Activated CD4-positive, alpha-beta memory T cell treated with anti-CD3 and anti-CD28 coated beads for 36 hours (primary cell): ENCODE measurements around the gene CUL2. TPM values are rescaled to one million over a fixed set of nuclear protein-coding genes. Genes with fewer than 3 reads are reported as not detected.
A peak's percentile ranks its signal among the peaks of the same experiment; 100 is the strongest.
"Not testable (repeated sequence)": the region's sequence is repeated elsewhere in the genome, so short reads cannot be mapped to it uniquely, and the experiment has no call there.

Experiments
- CTCF ChIA-PET: fragments of 350-600 bp; sonication (Branson Sonifier 250); formaldehyde crosslinking; loops from one replicate; lab custom pipeline; 2021; ENCODE audit warnings: antibody characterized with exemption, inconsistent platforms; lab: Charles Lee
- POLR2A ChIA-PET: fragments of 350-600 bp; sonication (Branson Sonifier 250); formaldehyde crosslinking; loops from one replicate; lab custom pipeline; 2021; ENCODE audit warnings: antibody characterized with exemption; lab: Charles Lee
- DNase-seq: peaks from one replicate; pipeline ENCODE4 v3.0.0-alpha.2; 2020
- H3K27ac Mint-ChIP-seq: one replicate; pipeline ENCODE4 v1.8.0; 2021; ENCODE audit warnings: mixed read lengths
- H3K27me3 Mint-ChIP-seq: one replicate; pipeline ENCODE4 v1.8.0; 2021; ENCODE audit warnings: mixed read lengths
- H3K36me3 Mint-ChIP-seq: one replicate; pipeline ENCODE4 v1.8.0; 2021; ENCODE audit warnings: mixed read lengths
- H3K4me1 Mint-ChIP-seq: one replicate; pipeline ENCODE4 v1.8.0; 2021; ENCODE audit warnings: low read depth, mixed read lengths
- H3K4me3 Mint-ChIP-seq: one replicate; pipeline ENCODE4 v1.8.0; 2021; ENCODE audit warnings: mild to moderate bottlenecking, mixed read lengths
- H3K9me3 Mint-ChIP-seq: one replicate; pipeline ENCODE4 v1.8.0; 2021; ENCODE audit warnings: mixed read lengths
- intact Hi-C: fragments of 100-400 bp; cut with micrococcal nuclease; formaldehyde crosslinking; loops from one replicate; pipeline ENCODE4 v1.15.1; 2023
- total RNA-seq, 2 experiments: library from RNA; stranded (reverse); gene quantifications; one replicate each; pipeline ENCODE4 v1.2.3, GENCODE V29; 2021

CUL2 gene
- total RNA-seq, 2 experiments from 2014 or later: 39.7 to 43.3 TPM

DNA sequence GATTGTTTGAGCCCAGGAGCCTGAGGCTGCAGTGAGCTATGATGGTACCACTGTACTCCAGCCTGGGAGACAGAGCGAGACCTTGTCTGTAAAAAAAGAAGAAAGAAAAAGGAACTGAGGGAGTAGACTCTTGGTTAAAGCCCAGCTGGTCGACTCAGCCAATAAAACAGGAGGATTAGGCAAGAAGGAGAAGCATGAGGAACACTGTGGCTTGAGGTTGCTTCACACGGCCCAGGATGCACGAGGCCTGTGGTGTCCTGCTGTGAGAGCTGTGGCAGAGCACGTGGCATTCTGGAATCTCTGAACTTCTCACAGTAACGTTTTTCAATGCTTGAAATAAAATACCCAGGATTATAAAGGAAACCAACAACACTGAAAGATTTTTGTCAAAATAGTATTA lies 93.3 kb downstream of the CUL2 start:
- POLR2A ChIA-PET: no interaction called here
- no peaks in the 10 kb centered on the region for H3K9me3 Mint-ChIP-seq
- H3K4me3 Mint-ChIP-seq: no peak overlapping the region

DNA sequence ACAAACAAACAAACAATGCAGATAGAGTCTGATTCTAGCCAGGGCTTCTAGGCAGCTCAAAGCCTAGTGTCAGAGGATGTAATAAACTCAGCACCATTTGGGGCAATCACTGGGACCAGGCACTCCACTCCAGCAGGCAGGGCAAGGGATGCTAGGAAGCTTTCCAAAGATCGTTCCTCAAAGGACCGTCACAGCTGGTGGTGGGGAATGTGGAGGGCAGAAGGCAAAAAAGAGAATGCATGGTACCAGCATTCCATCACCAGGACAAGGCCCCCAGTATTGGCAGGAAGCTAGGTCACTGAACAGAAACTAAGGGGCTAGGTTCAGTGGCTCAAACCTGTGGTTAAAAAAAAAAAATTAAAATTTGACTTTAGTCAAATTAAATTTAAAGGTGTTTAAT lies 94.2 kb downstream of the CUL2 start:
- H3K27me3 Mint-ChIP-seq: no peaks in the 10 kb centered on the region
- POLR2A ChIA-PET: no interaction called here
- DNase-seq: no peak
- no peak overlapping the region for H3K27ac Mint-ChIP-seq
- H3K4me1 Mint-ChIP-seq: peaks cover 11% of the 10 kb centered on the region
- intact Hi-C loops: loop anchor here (2.0 to 10.0 kb wide), 6 partner anchors 33 to 649 kb away; partner anchors contain the start of genes CREM, CUL2 and FZD8
- no peaks in the 10 kb centered on the region for H3K9me3 Mint-ChIP-seq
- H3K36me3 Mint-ChIP-seq: no peaks in the 10 kb centered on the region
- CTCF ChIA-PET: interaction anchor here (1.6 to 3.2 kb wide), 6 partner anchors 30 to 545 kb away, joined by 3 to 19 read pairs (median 14); partner anchors contain the start of gene CREM
- H3K4me3 Mint-ChIP-seq: no peak overlapping the region

More for the DNA sequence above, 93.3 kb downstream of the CUL2 start:
- Mint-ChIP-seq H3K4me1 (peaks cover 11% of the 10 kb centered on the region), H3K27ac (no peak overlapping the region), H3K27me3 (no peaks in the 10 kb centered on the region), H3K36me3 (no peaks in the 10 kb centered on the region)
- no peak for DNase-seq
- intact Hi-C loops: loop anchor here (10.0 kb wide), 3 partner anchors 332 to 648 kb away; partner anchors contain the start of gene FZD8
- CTCF ChIA-PET: interaction anchor here (2.8 kb wide), 1 partner anchor 199 kb away, joined by 17 read pairs; no protein-coding TSS in a partner anchor

DNA sequence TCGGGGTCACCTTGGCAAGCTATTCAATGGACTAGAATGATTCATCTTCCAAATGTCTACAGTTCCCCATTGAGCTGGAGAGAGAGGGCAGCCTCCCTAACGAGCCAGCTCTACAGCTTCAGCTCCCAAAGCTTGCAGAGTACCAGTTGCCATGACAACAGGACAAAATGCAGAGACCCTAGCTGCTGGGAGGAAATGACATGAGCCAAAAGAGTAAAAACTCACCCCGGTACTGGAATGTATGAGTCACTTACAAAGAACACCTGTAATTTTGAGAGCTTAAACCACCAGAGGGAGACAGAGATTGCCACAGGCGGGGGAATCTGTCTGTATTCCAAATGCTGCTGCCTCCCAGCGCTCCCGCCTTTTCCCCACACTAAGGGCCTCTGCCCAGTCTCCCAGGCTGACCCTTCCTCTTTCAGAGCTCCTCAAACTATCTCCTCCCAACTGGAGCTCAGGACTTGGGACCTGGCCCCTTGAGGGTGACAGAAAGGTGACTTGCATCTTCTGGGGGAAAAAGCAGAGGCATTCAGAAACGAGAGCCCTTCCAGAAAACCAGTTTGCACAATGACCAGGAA lies 95.5 kb downstream of the CUL2 start:
- Mint-ChIP-seq H3K36me3 (no peaks in the 10 kb centered on the region), H3K4me1 (peaks cover 11% of the 10 kb centered on the region), H3K9me3 (no peaks in the 10 kb centered on the region), H3K27ac (no peak overlapping the region), H3K27me3 (no peaks in the 10 kb centered on the region), H3K4me3 (no peak overlapping the region)
- DNase-seq: peak; percentile 69
- intact Hi-C loops: loop anchor here (1.0 to 10.0 kb wide), 8 partner anchors 34 to 650 kb away; partner anchors contain the start of genes CREM, CUL2 and FZD8
- ChIA-PET POLR2A (interaction anchor here (1.4 kb wide), 1 partner anchor 201 kb away, joined by 3 read pairs; no protein-coding TSS in a partner anchor), CTCF (interaction anchor here (0.5 to 3.2 kb wide), 33 partner anchors 9 to 547 kb away, joined by 3 to 19 read pairs (median 4); partner anchors contain the start of genes CREM and CUL2)

DNA sequence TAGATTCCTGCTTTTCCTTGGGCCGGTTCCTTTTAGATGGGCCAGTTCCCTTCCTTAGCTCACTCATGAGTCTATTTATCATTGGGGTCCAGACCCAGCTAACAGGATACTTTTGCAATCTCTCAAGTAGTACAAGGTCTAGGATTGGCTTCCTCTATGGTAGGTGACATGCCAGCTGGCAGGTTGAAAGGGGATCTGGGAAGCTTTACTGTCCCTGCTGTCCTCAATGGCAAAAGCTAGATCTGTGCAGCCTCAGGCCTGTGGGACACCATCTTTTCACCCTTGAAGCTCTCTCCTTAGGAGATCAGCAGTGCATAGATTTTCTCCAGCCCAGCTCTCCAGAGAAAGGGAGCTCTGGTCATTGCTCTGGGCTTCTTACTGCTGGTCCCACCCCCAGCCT lies 96.4 kb downstream of the CUL2 start:
- Mint-ChIP-seq H3K9me3 (no peaks in the 10 kb centered on the region), H3K36me3 (no peaks in the 10 kb centered on the region), H3K4me1 (peaks cover 11% of the 10 kb centered on the region), H3K27me3 (no peaks in the 10 kb centered on the region), H3K27ac (no peak overlapping the region), H3K4me3 (no peak overlapping the region)
- CTCF ChIA-PET: interaction anchor here (0.5 to 3.2 kb wide), 17 partner anchors 9 to 327 kb away, joined by 3 to 19 read pairs (median 6); partner anchors contain the start of gene CUL2
- POLR2A ChIA-PET: interaction anchor here (1.4 kb wide), 1 partner anchor 201 kb away, joined by 3 read pairs; no protein-coding TSS in a partner anchor
- intact Hi-C loops: loop anchor here (1.0 to 10.0 kb wide), 8 partner anchors 35 to 651 kb away; partner anchors contain the start of genes CREM, CUL2 and FZD8
- no peak for DNase-seq

DNA sequence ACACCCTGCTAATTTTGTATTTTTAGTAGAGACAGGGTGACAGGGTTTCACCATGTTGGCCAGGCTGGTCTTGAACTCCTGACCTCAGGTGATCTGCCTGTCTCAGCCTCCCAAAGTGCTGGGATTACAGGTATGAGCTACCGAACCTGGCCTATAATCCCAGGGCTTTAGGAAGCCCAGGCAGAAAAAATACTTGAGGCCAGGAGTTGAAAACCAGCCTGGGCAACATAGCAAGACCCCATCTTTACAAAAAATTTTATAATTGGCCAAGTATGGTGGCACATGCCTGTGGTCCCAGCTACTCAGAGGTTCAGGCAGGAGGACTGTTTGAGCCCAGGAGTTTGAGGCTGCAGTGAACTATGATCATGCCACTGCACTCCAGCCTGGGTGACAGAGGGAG lies 99.0 kb downstream of the CUL2 start:
- DNase-seq, H3K9me3 Mint-ChIP-seq, CTCF ChIA-PET, POLR2A ChIA-PET, H3K4me3 Mint-ChIP-seq, H3K36me3 Mint-ChIP-seq, H3K27ac Mint-ChIP-seq, H3K27me3 Mint-ChIP-seq: not testable (repeated sequence)
- peaks cover 11% of the 10 kb centered on the region for H3K4me1 Mint-ChIP-seq
- intact Hi-C loops: loop anchor here (10.0 kb wide), 3 partner anchors 326 to 654 kb away; partner anchors contain the start of gene FZD8

DNA sequence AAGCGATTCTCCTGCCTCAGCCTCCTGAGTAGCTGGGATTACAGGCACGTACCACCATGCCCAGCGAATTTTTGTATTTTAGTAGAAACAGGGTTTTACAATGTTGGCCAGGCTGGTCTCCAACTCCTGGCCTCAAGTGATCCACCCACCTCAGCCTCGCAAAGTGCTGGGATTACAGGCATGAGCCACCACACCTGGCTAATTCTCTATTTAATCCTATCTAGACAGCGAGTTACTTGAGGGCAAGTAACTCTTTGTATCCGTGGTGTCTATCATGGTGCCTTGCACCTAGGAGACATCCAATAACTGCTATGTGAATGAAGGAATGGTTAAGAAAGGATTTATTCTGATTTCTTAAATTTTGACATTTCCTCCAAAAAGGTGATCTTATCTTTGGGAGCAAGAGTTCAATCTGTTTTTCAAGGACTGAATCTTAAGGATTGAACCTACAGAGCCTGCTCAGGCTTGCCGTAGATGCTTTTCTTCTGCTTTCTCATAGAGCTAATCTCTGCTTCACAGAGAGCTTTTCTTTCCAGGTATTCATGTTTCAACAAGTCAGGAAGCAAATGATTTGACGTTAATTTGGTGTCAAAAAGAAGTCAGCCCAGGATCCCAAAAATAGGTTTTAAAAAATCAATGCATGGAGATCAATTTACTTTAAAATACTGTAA lies 101.6 kb downstream of the CUL2 start:
- intact Hi-C loops: no loop called here

DNA sequence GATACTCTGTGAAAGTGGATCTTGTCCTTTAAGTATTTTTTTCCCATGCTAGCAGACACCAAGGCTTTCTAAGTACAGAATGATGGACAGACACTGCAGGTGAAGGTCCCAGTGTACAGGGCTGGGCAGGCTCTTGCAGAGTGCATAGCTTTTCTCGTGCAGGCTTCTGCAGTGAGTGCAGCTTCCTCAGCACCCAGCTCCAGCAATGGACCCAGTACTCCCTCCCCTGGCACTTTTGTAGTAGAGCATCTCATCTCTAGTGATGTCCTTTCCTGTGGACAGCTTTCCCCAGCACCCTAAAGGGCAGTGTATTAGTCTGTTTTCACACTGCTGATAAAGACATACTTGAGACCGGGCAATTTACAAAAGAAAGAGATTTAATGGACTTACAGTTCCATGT lies 104.3 kb downstream of the CUL2 start:
- ChIA-PET POLR2A (no interaction called here), CTCF (interaction anchor here (1.5 kb wide), 1 partner anchor 8 kb away, joined by 4 read pairs; no protein-coding TSS in a partner anchor)
- DNase-seq: no peak
- Mint-ChIP-seq H3K4me3 (no peak overlapping the region), H3K27ac (no peak overlapping the region), H3K4me1 (no peaks in the 10 kb centered on the region), H3K36me3 (no peaks in the 10 kb centered on the region), H3K9me3 (peaks cover 14% of the 10 kb centered on the region), H3K27me3 (no peaks in the 10 kb centered on the region)
- intact Hi-C loops: no loop called here

More for the DNA sequence above, 101.6 kb downstream of the CUL2 start:
- Mint-ChIP-seq H3K4me3 (no peak overlapping the region), H3K4me1 (no peaks in the 10 kb centered on the region), H3K9me3 (peaks cover 14% of the 10 kb centered on the region), H3K27me3 (no peaks in the 10 kb centered on the region), H3K27ac (no peak overlapping the region), H3K36me3 (no peaks in the 10 kb centered on the region)
- ChIA-PET CTCF (no interaction called here), POLR2A (no interaction called here)
- DNase-seq: no peak

DNA sequence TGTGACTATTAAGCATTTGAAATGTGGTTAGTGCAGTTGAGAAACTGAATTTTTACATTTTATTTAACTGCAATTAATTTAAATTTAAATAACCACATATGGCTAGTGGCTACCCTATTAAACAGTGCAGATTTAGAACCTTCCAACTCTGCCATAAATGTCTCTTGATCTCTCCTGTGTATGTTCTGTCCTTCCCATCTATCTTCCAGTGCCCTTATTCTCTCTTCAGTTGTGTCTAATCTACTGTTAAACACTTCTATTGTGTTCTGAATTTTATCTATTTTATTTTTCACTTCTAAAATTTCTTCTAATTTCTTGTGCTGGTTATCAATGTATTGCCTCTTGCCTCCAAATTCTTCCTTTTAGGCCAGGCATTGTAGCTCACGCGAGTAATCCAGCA lies 105.0 kb downstream of the CUL2 start:
- CTCF ChIA-PET: interaction anchor here (1.5 kb wide), 1 partner anchor 9 kb away, joined by 4 read pairs; no protein-coding TSS in a partner anchor
- H3K4me3 Mint-ChIP-seq: no peak overlapping the region
- intact Hi-C loops: no loop called here

DNA sequence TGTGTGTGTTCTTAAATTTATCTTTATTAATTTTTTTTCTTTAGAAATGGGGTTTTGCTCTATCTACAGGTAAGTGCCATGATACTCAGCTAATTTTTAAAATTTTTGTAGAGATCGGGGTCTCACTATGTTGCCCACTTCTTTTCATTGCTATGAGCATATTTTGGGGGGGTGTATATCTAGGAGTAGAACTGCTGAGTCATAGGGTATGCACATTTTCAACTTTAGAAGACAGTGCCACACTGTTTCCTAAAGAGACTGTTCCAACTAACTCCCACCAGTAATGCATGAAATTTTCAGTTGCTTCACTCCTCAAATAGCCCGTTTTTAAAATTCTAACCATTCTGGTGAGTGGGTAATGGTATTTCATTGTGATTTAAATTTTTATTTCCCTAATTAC lies 108.3 kb downstream of the CUL2 start:
- intact Hi-C loops: no loop called here

More for the DNA sequence above, 105.0 kb downstream of the CUL2 start:
- no peaks in the 10 kb centered on the region for H3K36me3 Mint-ChIP-seq
- H3K27me3 Mint-ChIP-seq: no peaks in the 10 kb centered on the region
- DNase-seq: no peak
- peaks cover 14% of the 10 kb centered on the region for H3K9me3 Mint-ChIP-seq
- no peak overlapping the region for H3K27ac Mint-ChIP-seq
- no peaks in the 10 kb centered on the region for H3K4me1 Mint-ChIP-seq
- POLR2A ChIA-PET: no interaction called here

DNA sequence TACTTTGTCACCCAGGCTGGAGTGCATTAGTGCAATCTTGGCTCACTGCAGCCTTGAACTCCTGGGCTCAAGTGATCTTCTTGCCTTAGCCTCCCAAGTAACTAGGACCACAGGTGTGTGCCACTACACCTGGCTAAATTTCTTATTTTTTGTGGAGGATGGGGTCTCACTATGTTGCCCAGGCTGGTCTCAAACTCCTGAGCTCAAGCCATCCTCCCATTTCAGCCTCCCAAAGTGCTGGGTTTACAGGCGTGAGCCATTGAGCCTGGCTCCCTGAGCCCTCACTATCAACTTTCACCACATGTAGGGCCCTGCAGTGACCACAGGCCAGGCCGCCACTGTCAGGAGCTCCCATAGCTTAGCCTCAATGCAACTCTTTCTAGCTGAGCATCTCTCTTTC lies 110.2 kb downstream of the CUL2 start:
- POLR2A ChIA-PET: no interaction called here
- Mint-ChIP-seq H3K4me3 (no peak overlapping the region), H3K36me3 (no peaks in the 10 kb centered on the region), H3K4me1 (no peaks in the 10 kb centered on the region), H3K9me3 (peaks cover 13% of the 10 kb centered on the region), H3K27ac (no peak overlapping the region), H3K27me3 (no peaks in the 10 kb centered on the region)
- no peak for DNase-seq
- CTCF ChIA-PET: no interaction called here
- intact Hi-C loops: no loop called here

More for the DNA sequence above, 108.3 kb downstream of the CUL2 start:
- H3K27me3 Mint-ChIP-seq: no peaks in the 10 kb centered on the region
- H3K9me3 Mint-ChIP-seq: peaks cover 14% of the 10 kb centered on the region
- POLR2A ChIA-PET: no interaction called here
- no peak overlapping the region for H3K4me3 Mint-ChIP-seq
- no peak for DNase-seq
- no peaks in the 10 kb centered on the region for H3K4me1 Mint-ChIP-seq
- CTCF ChIA-PET: no interaction called here
- no peak overlapping the region for H3K27ac Mint-ChIP-seq
- H3K36me3 Mint-ChIP-seq: no peaks in the 10 kb centered on the region

DNA sequence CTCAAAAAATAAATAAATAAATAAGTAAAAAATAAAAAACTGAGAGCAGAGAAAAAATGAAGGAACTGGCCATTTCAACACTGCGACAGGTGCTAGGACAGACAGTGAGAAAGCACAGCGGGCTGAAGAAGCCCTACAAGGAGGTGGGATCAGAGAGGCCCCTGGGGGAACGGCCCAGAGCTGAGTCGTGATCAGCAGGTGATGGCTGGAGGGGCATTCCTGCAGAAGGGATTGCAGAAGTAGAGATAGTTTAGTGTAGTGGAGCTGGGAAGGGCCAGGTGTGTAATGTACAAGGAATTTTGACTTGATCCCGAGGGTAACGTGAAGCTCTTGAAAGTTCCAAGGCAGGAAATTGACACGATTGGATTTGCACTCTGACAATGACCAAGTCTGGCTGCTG lies 112.1 kb downstream of the CUL2 start:
- ChIA-PET POLR2A (no interaction called here), CTCF (no interaction called here)
- Mint-ChIP-seq H3K9me3 (peaks cover 14% of the 10 kb centered on the region), H3K4me3 (no peak overlapping the region), H3K36me3 (no peaks in the 10 kb centered on the region), H3K27ac (no peak overlapping the region), H3K4me1 (no peaks in the 10 kb centered on the region), H3K27me3 (no peaks in the 10 kb centered on the region)
- intact Hi-C loops: no loop called here
- DNase-seq: no peak

DNA sequence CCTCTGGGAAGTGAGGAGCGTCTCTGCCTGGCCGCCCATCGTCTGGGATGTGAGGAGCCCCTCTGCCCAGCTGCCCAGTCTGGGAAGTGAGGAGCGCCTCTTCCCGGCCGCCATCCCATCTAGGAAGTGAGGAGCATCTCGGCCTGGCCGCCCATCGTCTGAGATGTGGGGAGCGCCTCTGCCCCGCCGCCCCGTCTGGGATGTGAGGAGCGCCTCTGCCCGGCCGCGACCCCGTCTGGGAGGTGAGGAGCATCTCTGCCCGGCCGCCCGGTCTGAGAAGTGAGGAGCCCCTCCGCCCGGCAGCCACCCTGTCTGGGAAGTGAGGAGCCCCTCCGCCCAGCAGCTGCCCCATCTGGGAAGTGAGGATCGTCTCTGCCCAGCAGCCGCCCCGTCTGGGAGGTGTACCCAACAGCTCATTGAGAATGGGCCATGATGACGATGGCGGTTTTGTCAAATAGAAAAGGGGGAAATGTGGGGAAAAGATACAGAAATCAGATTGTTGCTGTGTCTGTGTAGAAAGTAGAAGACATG lies 113.7 kb downstream of the CUL2 start:
- DNase-seq: not testable (repeated sequence)

More for the DNA sequence above, 113.7 kb downstream of the CUL2 start:
- intact Hi-C loops, H3K27ac Mint-ChIP-seq, H3K4me1 Mint-ChIP-seq, POLR2A ChIA-PET, H3K27me3 Mint-ChIP-seq, H3K4me3 Mint-ChIP-seq, CTCF ChIA-PET, H3K36me3 Mint-ChIP-seq: not testable (repeated sequence)
- peaks cover 14% of the 10 kb centered on the region for H3K9me3 Mint-ChIP-seq
